Fibroblast of lung (primary cell): ENCODE measurements around the gene ADGRV1. TPM values are rescaled to one million over a fixed set of nuclear protein-coding genes. Genes with fewer than 3 reads are reported as not detected.

Experiments
- DNase-seq, 2 donors: peaks; one replicate each; pipeline versions ENCODE4 v3.0.0 to v3.0.0-alpha.2; 2010; ENCODE audit warnings: low read depth in 2 of 2
- H2AFZ ChIP-seq: 2 replicates; pipeline ENCODE4 v1.5.1; 2012; ENCODE audit warnings: low read length, control low read depth, inconsistent platforms
- H3K27ac ChIP-seq: 2 replicates; pipeline ENCODE4 v1.5.1; 2011; ENCODE audit warnings: low read length, control low read depth; ENCODE audit not compliant: insufficient read depth
- H3K27me3 ChIP-seq: 2 replicates; pipeline ENCODE4 v1.5.1; 2011; ENCODE audit warnings: mild to moderate bottlenecking, low read length; ENCODE audit not compliant: control insufficient read depth, insufficient read depth
- H3K36me3 ChIP-seq: 2 replicates; pipeline ENCODE4 v1.5.1; 2011; ENCODE audit warnings: low read length; ENCODE audit not compliant: control insufficient read depth, insufficient read depth
- H3K4me1 ChIP-seq: 2 replicates; pipeline ENCODE4 v1.5.1; 2011; ENCODE audit warnings: low read length; ENCODE audit not compliant: control insufficient read depth, insufficient read depth; ENCODE audit errors: extremely low read depth
- H3K4me2 ChIP-seq: 2 replicates; pipeline ENCODE4 v1.5.1; 2011; ENCODE audit warnings: low read length, control low read depth; ENCODE audit not compliant: insufficient read depth; ENCODE audit errors: extremely low read depth
- H3K4me3 ChIP-seq, 4 experiments: fragments of 200-600 bp in 1 of 4; sonication (generic) in 1 of 4; replicated peaks in 1 of 4; 2 replicates each; pipeline ENCODE4 v1.5.1; 2011 to 2016; ENCODE audit warnings: low read length in 4 of 4, low read depth in 3 of 4, mild to moderate bottlenecking in 3 of 4, control low read depth in 2 of 4, inconsistent platforms in 1 of 4, mixed read lengths in 1 of 4; ENCODE audit not compliant: insufficient read depth in 1 of 4; ENCODE audit errors: control extremely low read depth in 1 of 4
- H3K79me2 ChIP-seq: 2 replicates; pipeline ENCODE4 v1.5.1; 2012; ENCODE audit warnings: mild to moderate bottlenecking, low read length, inconsistent platforms; ENCODE audit not compliant: control insufficient read depth, insufficient read depth
- H3K9ac ChIP-seq: 2 replicates; pipeline ENCODE4 v1.5.1; 2011; ENCODE audit warnings: mild to moderate bottlenecking, low read length, control low read depth; ENCODE audit not compliant: insufficient read depth
- H3K9me3 ChIP-seq: 2 replicates; pipeline ENCODE4 v1.5.1; 2012; ENCODE audit warnings: low read depth, low read length; ENCODE audit not compliant: control insufficient read depth, insufficient read depth
- H4K20me1 ChIP-seq: 2 replicates; pipeline ENCODE4 v1.5.1; 2011; ENCODE audit warnings: low read length; ENCODE audit not compliant: control insufficient read depth, insufficient read depth; ENCODE audit errors: extremely low read depth
- CTCF ChIP-seq, 2 donors: IDR thresholded peaks in 1 of 2; conservative IDR thresholded peaks in 1 of 2; 1 replicate in 1 of 2; 2 replicates in 1 of 2; pipeline ENCODE4 v1.5.1; 2011 to 2012; ENCODE audit warnings: low read length in 2 of 2, control low read depth in 1 of 2, inconsistent platforms in 1 of 2, low read depth in 1 of 2, mild to moderate bottlenecking in 1 of 2
- EZH2 ChIP-seq: IDR thresholded peaks from 2 replicates; pipeline ENCODE4 v1.5.1; 2012; ENCODE audit warnings: low read length, control low read depth, mild to moderate bottlenecking; ENCODE audit errors: missing control alignments
- polyA plus RNA-seq, 2 donors: library from polyadenylated mRNA; depleted of rRNA in 1 of 2; stranded (reverse) in 1 of 2; unstranded in 1 of 2; fragments of >200 nt; gene quantifications; 2 replicates each; pipeline ENCODE4 v1.2.1, GENCODE V29; 2011 to 2012; ENCODE audit warnings: missing spikeins in 1 of 2
- total RNA-seq: library from RNA; depleted of rRNA; stranded (reverse); fragments of >200 nt; gene quantifications from 2 replicates; pipeline ENCODE4 v1.2.1, GENCODE V29; 2014

The ADGRV1 gene
- total and polyA plus RNA-seq, 2 donors (not counting 1 experiment from before 2014, with no cell fraction given) = 0.15 to 0.17 TPM

GRCh38 chr5:90957906-90958305 lies 399.3 kb downstream of the ADGRV1 start:
- Histone ChIP-seq H3K9ac (no peak overlapping the region), H3K27ac (no peak overlapping the region), H3K79me2 (no peaks in the 10 kb centered on the region), H4K20me1 (no peaks in the 10 kb centered on the region), H3K27me3 (no peaks in the 10 kb centered on the region), H2AFZ (no peak overlapping the region), H3K4me1 (no peaks in the 10 kb centered on the region), H3K4me2 (no peak overlapping the region), H3K36me3 (no peaks in the 10 kb centered on the region), H3K9me3 (no peaks in the 10 kb centered on the region), H3K4me3 (no peak overlapping the region)
- no peak for TF ChIP-seq CTCF (conservative IDR thresholded peaks at IDR 0.05 in 1 of 2, IDR thresholded peaks at IDR 0.05 in 1 of 2; ENCODE audit: low read depth in 1 of 2, low read length in 2 of 2)
- no peak for TF ChIP-seq EZH2
- DNase-seq = no peak

GRCh38 chr5:90959262-90959661 lies 400.7 kb downstream of the ADGRV1 start:
- no peak overlapping the region for H3K27ac ChIP-seq
- no peaks in the 10 kb centered on the region for H3K9me3 ChIP-seq
- no peak overlapping the region for H3K4me3 ChIP-seq

GRCh38 chr5:90962481-90962880 lies 403.9 kb downstream of the ADGRV1 start:
- no peak for TF ChIP-seq CTCF (conservative IDR thresholded peaks at IDR 0.05 in 1 of 2, IDR thresholded peaks at IDR 0.05 in 1 of 2; ENCODE audit: low read depth in 1 of 2, low read length in 2 of 2)
- no peak for TF ChIP-seq EZH2
- DNase-seq = no peak
- H3K9me3 ChIP-seq = no peaks in the 10 kb centered on the region
- H3K4me2 ChIP-seq = no peak overlapping the region
- no peaks in the 10 kb centered on the region for H4K20me1 ChIP-seq
- H3K27me3 ChIP-seq = no peaks in the 10 kb centered on the region
- no peaks in the 10 kb centered on the region for H3K36me3 ChIP-seq
- no peak overlapping the region for H2AFZ ChIP-seq
- no peaks in the 10 kb centered on the region for H3K79me2 ChIP-seq
- no peak overlapping the region for H3K27ac ChIP-seq
- no peaks in the 10 kb centered on the region for H3K4me1 ChIP-seq
- no peak overlapping the region for H3K9ac ChIP-seq
- no peak overlapping the region for H3K4me3 ChIP-seq

More at GRCh38 chr5:90959262-90959661, 400.7 kb downstream of the ADGRV1 start:
- Histone ChIP-seq H3K4me2 (no peak overlapping the region), H3K9ac (no peak overlapping the region), H3K79me2 (no peaks in the 10 kb centered on the region), H3K27me3 (no peaks in the 10 kb centered on the region), H4K20me1 (no peaks in the 10 kb centered on the region), H3K36me3 (no peaks in the 10 kb centered on the region), H3K4me1 (no peaks in the 10 kb centered on the region), H2AFZ (no peak overlapping the region)
- no peak for DNase-seq
- no peak for TF ChIP-seq CTCF (conservative IDR thresholded peaks at IDR 0.05 in 1 of 2, IDR thresholded peaks at IDR 0.05 in 1 of 2; ENCODE audit: low read depth in 1 of 2, low read length in 2 of 2)
- no peak for TF ChIP-seq EZH2
